Fibroblast of mammary gland (primary cell): ENCODE data around the gene CDX2.

ENCODE experiments used
- DNase-seq: peaks from one replicate; pipeline ENCODE4 v3.0.0-alpha.2; 2010; ENCODE audit warnings: low read depth
- H3K4me3 ChIP-seq: 2 replicates; pipeline ENCODE4 v1.5.1; 2011; ENCODE audit warnings: low read depth, mild to moderate bottlenecking, low read length, moderate library complexity; ENCODE audit not compliant: control insufficient read depth
- TF ChIP-seq, protein P1 (sequence below): conservative IDR thresholded peaks from 2 replicates; pipeline ENCODE4 v1.5.1; 2011; ENCODE audit warnings: low read depth, low read length, inconsistent platforms; ENCODE audit not compliant: control insufficient read depth, insufficient read depth

The CDX2 gene

GRCh38 chr13:27922883-27923612 lies 46.1 kb downstream of the CDX2 start:
- no peak overlapping the region for H3K4me3 ChIP-seq
- TF ChIP-seq, protein P1, sequence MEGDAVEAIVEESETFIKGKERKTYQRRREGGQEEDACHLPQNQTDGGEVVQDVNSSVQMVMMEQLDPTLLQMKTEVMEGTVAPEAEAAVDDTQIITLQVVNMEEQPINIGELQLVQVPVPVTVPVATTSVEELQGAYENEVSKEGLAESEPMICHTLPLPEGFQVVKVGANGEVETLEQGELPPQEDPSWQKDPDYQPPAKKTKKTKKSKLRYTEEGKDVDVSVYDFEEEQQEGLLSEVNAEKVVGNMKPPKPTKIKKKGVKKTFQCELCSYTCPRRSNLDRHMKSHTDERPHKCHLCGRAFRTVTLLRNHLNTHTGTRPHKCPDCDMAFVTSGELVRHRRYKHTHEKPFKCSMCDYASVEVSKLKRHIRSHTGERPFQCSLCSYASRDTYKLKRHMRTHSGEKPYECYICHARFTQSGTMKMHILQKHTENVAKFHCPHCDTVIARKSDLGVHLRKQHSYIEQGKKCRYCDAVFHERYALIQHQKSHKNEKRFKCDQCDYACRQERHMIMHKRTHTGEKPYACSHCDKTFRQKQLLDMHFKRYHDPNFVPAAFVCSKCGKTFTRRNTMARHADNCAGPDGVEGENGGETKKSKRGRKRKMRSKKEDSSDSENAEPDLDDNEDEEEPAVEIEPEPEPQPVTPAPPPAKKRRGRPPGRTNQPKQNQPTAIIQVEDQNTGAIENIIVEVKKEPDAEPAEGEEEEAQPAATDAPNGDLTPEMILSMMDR, result no peak
- DNase-seq, result no peak

DNA sequence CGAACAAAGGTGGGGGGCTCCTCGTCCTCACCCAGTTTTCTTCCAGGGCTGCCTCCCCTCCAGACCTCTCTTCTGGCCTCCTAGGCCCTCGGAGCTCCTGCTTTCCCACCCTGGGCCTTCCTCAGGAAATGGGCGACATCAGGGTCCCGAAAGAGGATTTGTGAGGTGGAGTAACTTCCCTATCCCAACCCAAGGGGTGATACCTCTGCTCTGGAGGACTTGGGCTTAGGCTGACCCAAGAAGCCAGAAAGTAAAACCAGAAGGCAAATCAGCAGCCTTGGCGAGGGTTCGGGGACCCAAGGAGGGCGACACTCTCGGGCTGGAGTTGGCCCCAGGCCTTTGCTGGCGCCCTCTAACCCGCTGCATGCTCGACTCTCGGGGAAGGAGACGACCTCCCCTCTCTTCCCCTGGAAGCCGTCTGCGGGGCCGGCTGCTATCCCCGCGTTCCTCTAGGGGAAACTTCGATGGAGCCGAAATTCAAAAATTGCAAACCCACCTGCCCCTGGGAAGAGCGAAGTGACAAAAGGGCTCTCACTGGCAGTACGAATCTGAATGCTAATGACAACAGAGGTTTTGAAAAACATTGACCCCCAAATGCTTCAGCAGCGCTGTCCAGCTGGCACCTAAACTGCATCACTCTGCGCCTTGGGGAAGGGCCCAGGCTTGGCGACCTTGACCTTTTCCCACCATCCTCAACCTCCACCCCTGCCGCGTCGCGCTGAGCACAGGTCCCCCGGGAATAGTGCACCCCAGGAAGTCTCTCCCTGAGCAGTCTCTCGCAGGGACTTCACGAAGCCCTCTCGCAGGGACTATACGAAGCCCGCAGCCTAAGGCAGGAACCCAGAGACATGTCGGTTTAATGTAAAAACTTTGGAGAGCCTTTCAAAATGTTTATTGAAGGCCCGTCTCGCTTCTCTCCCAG lies 46.9 kb downstream of the CDX2 start:
- DNase-seq, result no peak
- H3K4me3 ChIP-seq, result no peak overlapping the region
- TF ChIP-seq, protein P1, result no peak

- DNase-seq, result no peak
- no peak overlapping the region for H3K4me3 ChIP-seq
- TF ChIP-seq, protein P1, result no peak
Measured at GRCh38 chr13:27921421-27921960, 47.6 kb downstream of the CDX2 start.

DNA sequence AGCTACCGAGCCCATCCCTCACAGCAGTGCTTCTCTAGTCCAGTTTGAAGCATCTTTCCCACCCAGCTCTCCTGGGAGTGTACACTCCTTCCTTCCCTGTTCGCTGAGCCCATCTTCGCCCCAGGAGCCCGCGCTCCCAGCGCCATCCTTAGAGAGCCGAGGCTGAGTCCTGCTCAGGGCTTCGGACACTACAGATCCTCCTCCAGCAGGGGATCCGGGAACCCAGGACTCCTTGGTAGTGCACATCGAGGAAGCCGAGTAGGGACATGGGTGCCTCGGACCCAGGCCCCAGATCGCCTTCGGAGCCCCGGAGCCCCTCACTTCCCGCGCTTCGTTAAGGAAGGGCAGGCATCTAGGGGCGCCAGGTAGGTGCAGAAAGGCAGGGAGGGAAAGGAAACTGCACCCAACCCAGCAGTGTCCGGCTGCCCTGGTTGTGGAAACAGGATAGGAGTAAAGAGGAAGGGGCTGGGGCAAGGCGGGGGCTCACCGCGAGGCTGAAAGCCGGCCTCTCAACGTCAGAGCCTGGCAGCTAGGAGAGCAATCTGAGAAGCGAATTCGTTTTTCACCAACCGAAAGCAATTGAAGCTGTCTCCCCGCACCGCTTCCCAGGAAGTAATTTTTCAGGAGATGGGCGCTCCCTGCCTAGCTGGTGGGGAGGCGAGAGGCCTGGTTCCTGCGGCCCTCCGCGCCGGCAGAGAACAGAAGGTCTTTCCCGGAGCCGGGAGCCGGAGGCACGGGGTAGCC lies 48.3 kb downstream of the CDX2 start:
- no peak overlapping the region for H3K4me3 ChIP-seq
- DNase-seq, result peak; percentile 14
- TF ChIP-seq, protein P1, result no peak

- TF ChIP-seq, protein P1, result no peak
- no peak for DNase-seq
- no peak within 1 kb of the TSS for H3K4me3 ChIP-seq
Measured at GRCh38 chr13:27919934-27920676, 49.0 kb downstream of the CDX2 start, which contains the start of gene PDX1. Gene PDX1, plus strand, starts transcription at chr13:27920000. Its CDS starts 139 bp downstream, at chr13:27920139.

DNA sequence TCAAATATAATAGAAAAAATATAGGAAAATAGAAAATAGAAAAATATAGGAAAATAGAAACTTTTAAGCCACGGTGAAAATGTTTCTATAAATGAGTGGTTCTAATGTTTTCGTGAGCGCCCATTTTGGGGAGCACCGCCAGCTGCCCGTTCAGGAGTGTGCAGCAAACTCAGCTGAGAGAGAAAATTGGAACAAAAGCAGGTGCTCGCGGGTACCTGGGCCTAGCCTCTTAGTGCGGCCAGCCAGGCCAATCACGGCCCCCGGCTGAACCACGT lies 49.5 kb downstream of the CDX2 start:
- no peak for DNase-seq
- TF ChIP-seq, protein P1, result no peak
- H3K4me3 ChIP-seq, result no peak overlapping the region
